Right lung (tissue), 5 donors: Measurements from ENCODE around the gene VEGFA. TPM values are rescaled to one million over a fixed set of nuclear protein-coding genes. Genes with fewer than 3 reads are reported as not detected.

Experiments
- polyA plus RNA-seq, 5 donors: library from polyadenylated mRNA; unstranded; fragments of 120-200 nt; gene quantifications; one replicate each; pipeline versions ENCODE4 v1.2.1 to v1.2.3, GENCODE V29; 2013; ENCODE audit warnings: inconsistent platforms in 1 of 5, low replicate concordance in 1 of 5; ENCODE audit not compliant: insufficient read length in 5 of 5, insufficient read depth in 1 of 5

Gene VEGFA
- polyA plus RNA-seq, 5 donors: 215 to 361 (median 293) TPM

Other genes starting within 250 kb of the VEGFA start
- gene XPO5, start 194.2 kb upstream of the VEGFA start, polyA plus RNA-seq: 10 to 100 TPM; 35.9 to 43.0 (median 40.6) TPM
- gene POLH, start 194.0 kb upstream of the VEGFA start, polyA plus RNA-seq: 10 to 100 TPM; 16.0 to 29.0 (median 22.4) TPM
- gene GTPBP2, start 140.9 kb upstream of the VEGFA start, polyA plus RNA-seq: 10 to 100 TPM; 61.2 to 70.9 (median 61.7) TPM
- gene MAD2L1BP, start 134.4 kb upstream of the VEGFA start, polyA plus RNA-seq: 10 to 100 TPM; 22.7 to 28.3 (median 25.9) TPM
- gene RSPH9, start 125.2 kb upstream of the VEGFA start, polyA plus RNA-seq: 1 to 10 TPM; 2.3 to 4.9 (median 3.6) TPM
- 10 to 100 TPM; 39.0 to 49.7 (median 42.9) TPM for gene MRPS18A, start 82.4 kb upstream of the VEGFA start, polyA plus RNA-seq